ENCODE data around the gene C2CD4C.

C2CD4C gene

GRCh38 chr19:439167-439900, 30.4 kb upstream of the C2CD4C start:
- H3K27me3 ChIP-seq (ENCODE audit: control insufficient read depth in 5 of 5, insufficient read depth in 4 of 5, low read length in 5 of 5) = peaks cover 0 to 9% (median 0%) of the 10 kb centered on the region in 5 donors
- H3K4me3 ChIP-seq (ENCODE audit: low read depth in 1 of 5, low read length in 5 of 5) = no peak overlapping the region
- H3K4me1 ChIP-seq (ENCODE audit: control insufficient read depth in 5 of 5, insufficient read depth in 5 of 5, low read length in 5 of 5) = peaks cover 0 to 14% (median 10%) of the 10 kb centered on the region in 5 donors
- no peak overlapping the region for H3K27ac ChIP-seq (ENCODE audit: low read depth, low read length)
- no peak overlapping the region for H3K9ac ChIP-seq (ENCODE audit: low read length in 5 of 5)
- no peaks in the 10 kb centered on the region for H3K9me3 ChIP-seq (ENCODE audit: control insufficient read depth in 5 of 5, low read length in 5 of 5)
- H3K36me3 ChIP-seq (ENCODE audit: control insufficient read depth in 5 of 5, insufficient read depth in 5 of 5, low read length in 5 of 5) = peaks cover 0 to 14% (median 7%) of the 10 kb centered on the region in 5 donors

- Histone ChIP-seq H3K27ac (ENCODE audit: low read depth, low read length) (no peak overlapping the region), H3K27me3 (ENCODE audit: control insufficient read depth in 5 of 5, insufficient read depth in 4 of 5, low read length in 5 of 5) (peaks cover 0 to 9% (median 0%) of the 10 kb centered on the region in 5 donors), H3K36me3 (ENCODE audit: control insufficient read depth in 5 of 5, insufficient read depth in 5 of 5, low read length in 5 of 5) (peaks cover 0 to 17% (median 11%) of the 10 kb centered on the region in 5 donors), H3K9me3 (ENCODE audit: control insufficient read depth in 5 of 5, low read length in 5 of 5) (no peaks in the 10 kb centered on the region), H3K4me3 (ENCODE audit: low read depth in 1 of 5, low read length in 5 of 5) (no peak overlapping the region), H3K4me1 (ENCODE audit: control insufficient read depth in 5 of 5, insufficient read depth in 5 of 5, low read length in 5 of 5) (peaks cover 0 to 14% (median 10%) of the 10 kb centered on the region in 5 donors), H3K9ac (ENCODE audit: low read length in 5 of 5) (no peak overlapping the region)
These were observed 29.5 kb upstream of the C2CD4C start for GRCh38 chr19:438416-438958.

DNA sequence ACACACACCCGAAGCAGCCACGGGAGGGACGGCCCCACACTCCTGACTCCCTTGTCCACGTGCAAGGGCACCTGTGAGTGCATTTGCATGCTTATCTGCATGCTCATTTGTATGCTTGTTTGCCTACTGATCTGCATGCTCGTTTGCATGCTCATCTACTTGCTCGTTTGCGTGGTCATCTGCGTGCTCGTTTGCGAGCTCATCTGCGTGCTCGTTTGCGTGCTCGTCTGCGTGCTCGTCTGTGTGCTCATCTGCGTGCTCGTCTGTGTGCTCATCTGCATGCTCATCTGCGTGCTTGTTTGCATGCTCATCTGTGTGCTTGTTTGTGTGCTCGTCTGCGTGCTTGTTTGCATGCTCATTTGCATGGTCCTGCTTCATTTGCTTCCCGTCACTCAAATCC, 28.1 kb upstream of the C2CD4C start:
- Histone ChIP-seq H3K36me3 (ENCODE audit: control insufficient read depth in 5 of 5, insufficient read depth in 5 of 5, low read length in 5 of 5) (peaks cover 0 to 17% (median 11%) of the 10 kb centered on the region in 5 donors), H3K4me3 (ENCODE audit: low read depth in 1 of 5, low read length in 5 of 5) (no peak overlapping the region), H3K27me3 (ENCODE audit: control insufficient read depth in 5 of 5, insufficient read depth in 4 of 5, low read length in 5 of 5) (peaks cover 0 to 9% (median 0%) of the 10 kb centered on the region in 5 donors), H3K27ac (ENCODE audit: low read depth, low read length) (no peak overlapping the region), H3K9me3 (ENCODE audit: control insufficient read depth in 5 of 5, low read length in 5 of 5) (no peaks in the 10 kb centered on the region), H3K4me1 (ENCODE audit: control insufficient read depth in 5 of 5, insufficient read depth in 5 of 5, low read length in 5 of 5) (peaks cover 0 to 14% (median 10%) of the 10 kb centered on the region in 5 donors), H3K9ac (ENCODE audit: low read length in 5 of 5) (no peak overlapping the region)

DNA sequence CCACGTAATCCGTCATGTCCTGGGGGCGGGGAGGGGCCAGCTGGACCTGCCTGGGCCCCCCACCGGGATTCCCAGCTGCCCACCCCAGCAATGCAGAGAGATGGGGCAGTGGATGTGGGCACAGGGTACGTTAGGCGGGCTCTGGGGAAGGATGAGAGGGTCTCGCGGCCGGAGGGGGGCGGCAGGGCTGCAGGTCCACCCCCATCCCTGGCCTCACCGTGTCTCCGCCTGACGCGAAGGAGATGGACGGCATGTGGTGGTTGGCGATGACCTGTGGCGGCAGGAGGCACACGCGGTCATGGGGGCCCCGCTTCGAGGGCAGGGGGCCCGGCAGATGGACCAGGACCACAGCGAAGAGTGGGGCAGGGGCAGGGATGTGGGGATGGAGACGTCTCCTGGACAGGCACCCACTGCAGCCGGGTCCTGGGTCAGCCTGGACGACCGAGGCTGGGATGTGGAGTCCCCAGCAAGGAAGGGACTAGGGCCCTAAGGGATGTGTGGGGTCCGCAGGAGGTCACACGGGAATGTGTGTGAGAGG, 27.5 kb upstream of the C2CD4C start:
- Histone ChIP-seq H3K9me3 (ENCODE audit: control insufficient read depth in 5 of 5, low read length in 5 of 5) (no peaks in the 10 kb centered on the region), H3K9ac (ENCODE audit: low read length in 5 of 5) (no peak overlapping the region), H3K4me1 (ENCODE audit: control insufficient read depth in 5 of 5, insufficient read depth in 5 of 5, low read length in 5 of 5) (peaks cover 0 to 10% (median 9%) of the 10 kb centered on the region in 5 donors), H3K27ac (ENCODE audit: low read depth, low read length) (no peak overlapping the region), H3K36me3 (ENCODE audit: control insufficient read depth in 5 of 5, insufficient read depth in 5 of 5, low read length in 5 of 5) (peaks cover 0 to 17% (median 11%) of the 10 kb centered on the region in 5 donors), H3K4me3 (ENCODE audit: low read depth in 1 of 5, low read length in 5 of 5) (no peak overlapping the region), H3K27me3 (ENCODE audit: control insufficient read depth in 5 of 5, insufficient read depth in 4 of 5, low read length in 5 of 5) (peaks cover 0 to 9% (median 0%) of the 10 kb centered on the region in 5 donors)

DNA sequence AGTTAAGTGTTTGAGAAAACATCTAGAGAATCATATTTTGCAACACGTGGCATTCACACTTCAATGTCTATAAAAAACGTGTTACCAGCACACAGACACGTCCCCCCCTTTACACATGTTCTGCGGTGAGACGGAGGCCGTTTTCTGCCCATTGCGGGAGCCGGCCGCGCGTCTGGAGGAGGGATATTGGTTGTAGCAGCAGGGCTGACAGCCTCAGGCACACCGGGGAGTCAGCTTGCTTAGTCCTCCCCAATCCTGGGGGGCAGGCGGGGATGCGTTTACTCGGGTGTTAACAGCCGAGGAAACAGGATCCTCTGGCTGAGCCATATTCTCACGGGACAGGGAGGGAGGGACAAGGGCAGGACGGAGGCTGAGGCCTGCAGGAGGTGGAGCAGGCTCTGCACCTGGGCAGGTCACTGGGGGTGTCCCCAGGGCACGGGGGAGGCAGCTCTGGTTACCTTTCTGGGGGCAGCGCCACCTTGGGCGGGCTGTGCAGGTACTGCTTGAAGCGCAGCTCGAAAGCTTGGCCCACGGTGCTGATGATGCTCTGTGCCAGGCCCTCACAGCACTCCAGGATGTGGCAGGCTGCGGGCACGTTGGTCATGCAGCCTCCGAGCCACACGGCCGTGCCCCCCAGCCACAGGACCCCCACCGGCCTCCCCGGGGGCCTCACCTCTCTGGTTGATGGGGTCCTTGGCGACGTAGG, 26.9 kb upstream of the C2CD4C start:
- Histone ChIP-seq H3K9ac (ENCODE audit: low read length in 5 of 5) (no peak overlapping the region), H3K4me3 (ENCODE audit: low read depth in 1 of 5, low read length in 5 of 5) (no peak overlapping the region), H3K27me3 (ENCODE audit: control insufficient read depth in 5 of 5, insufficient read depth in 4 of 5, low read length in 5 of 5) (peaks cover 0 to 9% (median 0%) of the 10 kb centered on the region in 5 donors), H3K27ac (ENCODE audit: low read depth, low read length) (no peak overlapping the region), H3K9me3 (ENCODE audit: control insufficient read depth in 5 of 5, low read length in 5 of 5) (no peaks in the 10 kb centered on the region), H3K36me3 (ENCODE audit: control insufficient read depth in 5 of 5, insufficient read depth in 5 of 5, low read length in 5 of 5) (peaks cover 0 to 21% (median 11%) of the 10 kb centered on the region in 5 donors), H3K4me1 (ENCODE audit: control insufficient read depth in 5 of 5, insufficient read depth in 5 of 5, low read length in 5 of 5) (peaks cover 0 to 4% (median 3%) of the 10 kb centered on the region in 5 donors)

GRCh38 chr19:435056-435706, 26.2 kb upstream of the C2CD4C start:
- H3K9me3 ChIP-seq (ENCODE audit: control insufficient read depth in 5 of 5, low read length in 5 of 5) = no peaks in the 10 kb centered on the region
- no peaks in the 10 kb centered on the region for H3K4me1 ChIP-seq (ENCODE audit: control insufficient read depth in 5 of 5, insufficient read depth in 5 of 5, low read length in 5 of 5)
- no peak overlapping the region for H3K4me3 ChIP-seq (ENCODE audit: low read depth in 1 of 5, low read length in 5 of 5)
- H3K27ac ChIP-seq (ENCODE audit: low read depth, low read length) = no peak overlapping the region
- H3K36me3 ChIP-seq (ENCODE audit: control insufficient read depth in 5 of 5, insufficient read depth in 5 of 5, low read length in 5 of 5) = peaks cover 0 to 23% (median 12%) of the 10 kb centered on the region in 5 donors
- peaks cover 0 to 9% (median 0%) of the 10 kb centered on the region in 5 donors for H3K27me3 ChIP-seq (ENCODE audit: control insufficient read depth in 5 of 5, insufficient read depth in 4 of 5, low read length in 5 of 5)
- H3K9ac ChIP-seq (ENCODE audit: low read length in 5 of 5) = no peak overlapping the region

DNA sequence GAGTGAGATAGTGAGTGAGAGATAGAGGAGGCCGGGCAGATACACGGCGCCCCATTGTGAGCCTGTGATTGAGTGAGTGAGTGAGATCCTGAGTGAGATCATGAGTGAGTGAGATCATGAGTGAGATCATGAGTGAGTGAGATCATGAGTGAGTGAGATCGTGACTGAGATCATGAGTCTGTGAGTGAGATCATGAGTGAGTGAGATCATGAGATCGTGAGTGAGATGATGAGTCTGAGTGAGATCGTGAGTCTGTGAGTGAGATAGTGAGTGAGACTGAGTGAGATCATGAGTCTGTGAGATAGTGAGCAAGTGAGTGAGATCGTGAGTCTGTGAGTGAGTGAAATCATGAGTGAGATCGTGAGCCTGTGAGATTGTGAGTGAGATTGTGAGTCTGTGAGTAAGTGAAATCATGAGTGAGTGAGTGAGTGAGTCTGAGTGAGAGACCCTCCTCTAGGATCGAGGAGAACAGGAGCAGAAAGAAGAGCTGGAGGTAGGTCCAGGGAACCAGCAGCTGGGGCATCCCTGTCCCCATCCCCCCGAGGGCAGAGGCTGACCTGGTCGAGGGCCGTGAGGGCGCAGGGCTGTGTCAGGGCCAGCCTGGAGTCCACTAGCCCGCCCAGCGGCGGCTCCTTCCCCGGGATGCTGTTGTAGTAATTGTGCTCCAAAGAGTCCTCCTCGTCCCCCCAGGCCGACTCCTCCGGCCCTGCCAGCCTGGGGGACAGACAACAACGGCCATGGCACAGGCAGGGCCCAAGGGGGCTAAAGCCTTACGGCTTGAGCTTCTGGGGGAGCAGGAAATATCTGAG, 25.4 kb upstream of the C2CD4C start:
- peaks cover 0 to 9% (median 0%) of the 10 kb centered on the region in 5 donors for H3K27me3 ChIP-seq (ENCODE audit: control insufficient read depth in 5 of 5, insufficient read depth in 4 of 5, low read length in 5 of 5)
- peaks cover 0 to 32% (median 17%) of the 10 kb centered on the region in 5 donors for H3K36me3 ChIP-seq (ENCODE audit: control insufficient read depth in 5 of 5, insufficient read depth in 5 of 5, low read length in 5 of 5)
- no peaks in the 10 kb centered on the region for H3K9me3 ChIP-seq (ENCODE audit: control insufficient read depth in 5 of 5, low read length in 5 of 5)
- H3K27ac ChIP-seq (ENCODE audit: low read depth, low read length) = no peak overlapping the region
- no peak overlapping the region for H3K4me3 ChIP-seq (ENCODE audit: low read depth in 1 of 5, low read length in 5 of 5)
- H3K4me1 ChIP-seq (ENCODE audit: control insufficient read depth in 5 of 5, insufficient read depth in 5 of 5, low read length in 5 of 5) = no peaks in the 10 kb centered on the region
- no peak overlapping the region for H3K9ac ChIP-seq (ENCODE audit: low read length in 5 of 5)

GRCh38 chr19:430701-431100, 21.8 kb upstream of the C2CD4C start:
- H3K4me3 ChIP-seq (ENCODE audit: low read depth in 1 of 5, low read length in 5 of 5) = no peak overlapping the region
- peaks cover 0 to 36% (median 13%) of the 10 kb centered on the region in 5 donors for H3K36me3 ChIP-seq (ENCODE audit: control insufficient read depth in 5 of 5, insufficient read depth in 5 of 5, low read length in 5 of 5)
- H3K27ac ChIP-seq (ENCODE audit: low read depth, low read length) = no peak overlapping the region
- no peaks in the 10 kb centered on the region for H3K27me3 ChIP-seq (ENCODE audit: control insufficient read depth in 5 of 5, insufficient read depth in 4 of 5, low read length in 5 of 5)
- no peaks in the 10 kb centered on the region for H3K9me3 ChIP-seq (ENCODE audit: control insufficient read depth in 5 of 5, low read length in 5 of 5)
- H3K9ac ChIP-seq (ENCODE audit: low read length in 5 of 5) = no peak overlapping the region
- H3K4me1 ChIP-seq (ENCODE audit: control insufficient read depth in 5 of 5, insufficient read depth in 5 of 5, low read length in 5 of 5) = peaks cover 0 to 6% (median 0%) of the 10 kb centered on the region in 5 donors

GRCh38 chr19:428149-428548, 19.2 kb upstream of the C2CD4C start:
- H3K4me3 ChIP-seq (ENCODE audit: low read depth in 1 of 5, low read length in 5 of 5) = no peak overlapping the region
- peaks cover 0 to 22% (median 0%) of the 10 kb centered on the region in 5 donors for H3K4me1 ChIP-seq (ENCODE audit: control insufficient read depth in 5 of 5, insufficient read depth in 5 of 5, low read length in 5 of 5)
- H3K27ac ChIP-seq (ENCODE audit: low read depth, low read length) = no peak overlapping the region
- no peaks in the 10 kb centered on the region for H3K9me3 ChIP-seq (ENCODE audit: control insufficient read depth in 5 of 5, low read length in 5 of 5)
- peaks cover 0 to 37% (median 6%) of the 10 kb centered on the region in 5 donors for H3K36me3 ChIP-seq (ENCODE audit: control insufficient read depth in 5 of 5, insufficient read depth in 5 of 5, low read length in 5 of 5)
- H3K27me3 ChIP-seq (ENCODE audit: control insufficient read depth in 5 of 5, insufficient read depth in 4 of 5, low read length in 5 of 5) = peaks cover 0 to 3% (median 0%) of the 10 kb centered on the region in 5 donors
- H3K9ac ChIP-seq (ENCODE audit: low read length in 5 of 5) = no peak overlapping the region

Data from subcutaneous abdominal adipose tissue (tissue), 5 donors.